NCI-H2196 treated with DMSO at 0.1 percent for 48 hours (cell line): ENCODE measurements around the gene PTPRT.

Source experiments
- DNase-seq: peaks from one replicate; lab custom pipeline; 2025; ENCODE audit not compliant: unreplicated experiment; lab: John Stamatoyannopoulos, UW

Gene PTPRT

GRCh38 chr20:42846784-42847490 lies 342.8 kb downstream of the PTPRT start:
- DNase-seq: no peak

GRCh38 chr20:42844751-42845150 lies 345.0 kb downstream of the PTPRT start:
- DNase-seq: no peak

GRCh38 chr20:42837456-42837855 lies 352.2 kb downstream of the PTPRT start:
- no peak for DNase-seq

- no peak for DNase-seq
Observed at GRCh38 chr20:42836339-42836738, 353.4 kb downstream of the PTPRT start.

- DNase-seq: no peak
Observed at GRCh38 chr20:42807876-42808275, 381.8 kb downstream of the PTPRT start.

GRCh38 chr20:42795111-42795695 lies 394.5 kb downstream of the PTPRT start:
- DNase-seq: no peak

GRCh38 chr20:42792052-42792451 lies 397.7 kb downstream of the PTPRT start:
- DNase-seq: no peak

- DNase-seq: no peak
Observed at GRCh38 chr20:42790111-42790510, 399.6 kb downstream of the PTPRT start.

GRCh38 chr20:42788707-42789106 lies 401.0 kb downstream of the PTPRT start:
- DNase-seq: no peak

- no peak for DNase-seq
Observed at GRCh38 chr20:42785041-42785440, 404.7 kb downstream of the PTPRT start.

GRCh38 chr20:42779216-42779615 lies 410.5 kb downstream of the PTPRT start:
- DNase-seq: no peak

GRCh38 chr20:42775866-42776265 lies 413.8 kb downstream of the PTPRT start:
- DNase-seq: no peak

- no peak for DNase-seq
Observed at GRCh38 chr20:42775037-42775436, 414.7 kb downstream of the PTPRT start.

GRCh38 chr20:42763015-42763414 lies 426.7 kb downstream of the PTPRT start:
- no peak for DNase-seq

- DNase-seq: no peak
Observed at GRCh38 chr20:42756991-42757390, 432.7 kb downstream of the PTPRT start.

GRCh38 chr20:42754706-42755105 lies 435.0 kb downstream of the PTPRT start:
- DNase-seq: no peak

- no peak for DNase-seq
Observed at GRCh38 chr20:42752620-42753019, 437.1 kb downstream of the PTPRT start.

- DNase-seq: no peak
Observed at GRCh38 chr20:42749556-42749955, 440.1 kb downstream of the PTPRT start.

GRCh38 chr20:42747765-42748411 lies 441.8 kb downstream of the PTPRT start:
- no peak for DNase-seq

GRCh38 chr20:42744756-42745465 lies 444.8 kb downstream of the PTPRT start:
- no peak for DNase-seq

GRCh38 chr20:42742926-42743325 lies 446.8 kb downstream of the PTPRT start:
- no peak for DNase-seq

- DNase-seq: no peak
Observed at GRCh38 chr20:42741906-42742305, 447.8 kb downstream of the PTPRT start.
